Neural progenitor cell (in vitro differentiated cells): Measurements from ENCODE around the gene FN3K. TPM values are rescaled to one million over a fixed set of nuclear protein-coding genes. Genes with fewer than 3 reads are reported as not detected.

Source experiments
- DNase-seq: peaks from one replicate; pipeline ENCODE4 v3.0.0-alpha.2; 2016; ENCODE audit warnings: low spot score
- H2AFZ ChIP-seq: fragments of 200-600 bp; sonication (generic); replicated peaks from 2 replicates; pipeline ENCODE4 v1.6.1; 2016; ENCODE audit warnings: antibody characterized with exemption
- H3F3A ChIP-seq: fragments of 200-600 bp; sonication (generic); 2 replicates; pipeline ENCODE4 v1.6.1; 2016; ENCODE audit warnings: antibody characterized with exemption, low read depth
- H3K27ac ChIP-seq: fragments of 200-600 bp; sonication (generic); 2 replicates; pipeline ENCODE4 v1.5.1; 2016; ENCODE audit warnings: mild to moderate bottlenecking
- H3K27me3 ChIP-seq: fragments of 200-600 bp; sonication (generic); 2 replicates; pipeline ENCODE4 v1.6.1; 2016; ENCODE audit warnings: mild to moderate bottlenecking, moderate library complexity
- H3K36me3 ChIP-seq: fragments of 200-600 bp; sonication (generic); 2 replicates; pipeline ENCODE4 v1.5.1; 2016
- H3K4me1 ChIP-seq: fragments of 200-600 bp; sonication (generic); 2 replicates; pipeline ENCODE4 v1.6.1; 2016; ENCODE audit warnings: mixed run types
- H3K4me2 ChIP-seq: fragments of 200-600 bp; sonication (generic); 2 replicates; pipeline ENCODE4 v1.6.1; 2016
- H3K4me3 ChIP-seq: fragments of 200-600 bp; sonication (generic); 2 replicates; pipeline ENCODE4 v1.5.1; 2016
- H3K79me2 ChIP-seq: fragments of 200-600 bp; sonication (generic); 2 replicates; pipeline ENCODE4 v1.6.1; 2016; ENCODE audit warnings: low read depth
- H3K9ac ChIP-seq: fragments of 200-600 bp; sonication (generic); 2 replicates; pipeline ENCODE4 v1.6.1; 2016
- H3K9me3 ChIP-seq: fragments of 200-600 bp; sonication (generic); 2 replicates; pipeline ENCODE4 v1.5.1; 2016; ENCODE audit warnings: low read depth
- H4K20me1 ChIP-seq: fragments of 200-600 bp; sonication (generic); 2 replicates; pipeline ENCODE4 v1.6.1; 2016; ENCODE audit warnings: low read depth
- H3K27ac Mint-ChIP-seq: 3 replicates; pipeline ENCODE4 v1.8.0; 2021; ENCODE audit warnings: mixed read lengths
- H3K27me3 Mint-ChIP-seq: 2 replicates; pipeline ENCODE4 v1.8.0; 2022; ENCODE audit warnings: low read depth, mild to moderate bottlenecking, inconsistent platforms, moderate library complexity, mixed read lengths; ENCODE audit not compliant: insufficient read depth
- H3K36me3 Mint-ChIP-seq: 3 replicates; pipeline ENCODE4 v1.8.0; 2021; ENCODE audit warnings: mixed read lengths
- H3K4me1 Mint-ChIP-seq: 3 replicates; pipeline ENCODE4 v1.8.0; 2021; ENCODE audit warnings: mixed read lengths
- H3K4me3 Mint-ChIP-seq: 3 replicates; pipeline ENCODE4 v1.8.0; 2021; ENCODE audit warnings: mild to moderate bottlenecking, moderate library complexity, mixed read lengths
- H3K9me3 Mint-ChIP-seq: 3 replicates; pipeline ENCODE4 v1.8.0; 2020; ENCODE audit warnings: mixed read lengths
- EZH2 ChIP-seq: fragments of 200-600 bp; sonication (generic); IDR thresholded peaks from 2 replicates; pipeline ENCODE4 v1.6.1; 2017; ENCODE audit warnings: antibody characterized with exemption, mild to moderate bottlenecking, moderate library complexity
- EZH2phosphoT487 ChIP-seq: fragments of 200-600 bp; sonication (generic); IDR thresholded peaks from 2 replicates; pipeline ENCODE4 v1.6.1; 2017; ENCODE audit warnings: antibody characterized with exemption
- total RNA-seq: library from RNA; depleted of rRNA; stranded (reverse); fragments of >200 nt; gene quantifications from 2 replicates; pipeline ENCODE4 v1.2.3, GENCODE V29; 2015; ENCODE audit warnings: low replicate concordance
- TF ChIP-seq, protein P1 (sequence below): fragments of 200-600 bp; sonication (generic); IDR thresholded peaks from 2 replicates; pipeline ENCODE4 v1.5.1; 2017; ENCODE audit warnings: antibody characterized with exemption, mild to moderate bottlenecking

Gene FN3K
- total RNA-seq, 1 donor from 2014 or later: 3.3 TPM

DNA sequence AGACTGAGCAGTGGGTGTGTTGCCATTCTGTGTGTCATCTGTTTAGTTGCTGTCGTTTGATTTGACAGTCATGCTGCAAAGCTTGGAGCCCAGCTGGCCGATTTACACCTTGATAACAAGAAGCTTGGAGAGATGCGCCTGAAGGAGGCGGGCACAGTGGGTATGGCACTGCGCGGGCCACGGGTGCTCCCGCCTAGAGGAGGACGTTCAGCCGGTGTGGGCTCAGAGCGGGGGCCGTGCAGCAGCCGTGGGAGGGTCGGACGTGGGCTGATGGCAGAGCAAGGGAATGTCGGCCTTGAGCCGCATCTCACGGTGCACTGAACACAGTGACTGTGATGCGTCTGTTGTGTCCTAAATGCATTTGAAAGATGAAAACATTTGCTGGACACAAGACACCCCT lies 15.2 kb upstream of the FN3K start:
- Mint-ChIP-seq H3K36me3 (peaks cover 24% of the 10 kb centered on the region), H3K9me3 (no peaks in the 10 kb centered on the region), H3K27ac (no peak overlapping the region), H3K4me1 (peaks cover 16% of the 10 kb centered on the region), H3K27me3 (peaks cover 2% of the 10 kb centered on the region), H3K4me3 (no peak overlapping the region)
- Histone ChIP-seq H3K9me3 (no peaks in the 10 kb centered on the region), H3K27ac (no peak overlapping the region), H3K27me3 (no peaks in the 10 kb centered on the region), H3K4me3 (no peak overlapping the region), H3K4me2 (no peak overlapping the region), H3K79me2 (peaks cover 15% of the 10 kb centered on the region), H2AFZ (no peak overlapping the region), H4K20me1 (peaks cover 11% of the 10 kb centered on the region), H3F3A (no peaks in the 10 kb centered on the region), H3K9ac (no peak overlapping the region), H3K4me1 (no peaks in the 10 kb centered on the region), H3K36me3 (no peaks in the 10 kb centered on the region)
- DNase-seq: no peak
- TF ChIP-seq EZH2 (no peak), EZH2phosphoT487 (no peak)
- TF ChIP-seq, protein P1, sequence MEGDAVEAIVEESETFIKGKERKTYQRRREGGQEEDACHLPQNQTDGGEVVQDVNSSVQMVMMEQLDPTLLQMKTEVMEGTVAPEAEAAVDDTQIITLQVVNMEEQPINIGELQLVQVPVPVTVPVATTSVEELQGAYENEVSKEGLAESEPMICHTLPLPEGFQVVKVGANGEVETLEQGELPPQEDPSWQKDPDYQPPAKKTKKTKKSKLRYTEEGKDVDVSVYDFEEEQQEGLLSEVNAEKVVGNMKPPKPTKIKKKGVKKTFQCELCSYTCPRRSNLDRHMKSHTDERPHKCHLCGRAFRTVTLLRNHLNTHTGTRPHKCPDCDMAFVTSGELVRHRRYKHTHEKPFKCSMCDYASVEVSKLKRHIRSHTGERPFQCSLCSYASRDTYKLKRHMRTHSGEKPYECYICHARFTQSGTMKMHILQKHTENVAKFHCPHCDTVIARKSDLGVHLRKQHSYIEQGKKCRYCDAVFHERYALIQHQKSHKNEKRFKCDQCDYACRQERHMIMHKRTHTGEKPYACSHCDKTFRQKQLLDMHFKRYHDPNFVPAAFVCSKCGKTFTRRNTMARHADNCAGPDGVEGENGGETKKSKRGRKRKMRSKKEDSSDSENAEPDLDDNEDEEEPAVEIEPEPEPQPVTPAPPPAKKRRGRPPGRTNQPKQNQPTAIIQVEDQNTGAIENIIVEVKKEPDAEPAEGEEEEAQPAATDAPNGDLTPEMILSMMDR: no peak

DNA sequence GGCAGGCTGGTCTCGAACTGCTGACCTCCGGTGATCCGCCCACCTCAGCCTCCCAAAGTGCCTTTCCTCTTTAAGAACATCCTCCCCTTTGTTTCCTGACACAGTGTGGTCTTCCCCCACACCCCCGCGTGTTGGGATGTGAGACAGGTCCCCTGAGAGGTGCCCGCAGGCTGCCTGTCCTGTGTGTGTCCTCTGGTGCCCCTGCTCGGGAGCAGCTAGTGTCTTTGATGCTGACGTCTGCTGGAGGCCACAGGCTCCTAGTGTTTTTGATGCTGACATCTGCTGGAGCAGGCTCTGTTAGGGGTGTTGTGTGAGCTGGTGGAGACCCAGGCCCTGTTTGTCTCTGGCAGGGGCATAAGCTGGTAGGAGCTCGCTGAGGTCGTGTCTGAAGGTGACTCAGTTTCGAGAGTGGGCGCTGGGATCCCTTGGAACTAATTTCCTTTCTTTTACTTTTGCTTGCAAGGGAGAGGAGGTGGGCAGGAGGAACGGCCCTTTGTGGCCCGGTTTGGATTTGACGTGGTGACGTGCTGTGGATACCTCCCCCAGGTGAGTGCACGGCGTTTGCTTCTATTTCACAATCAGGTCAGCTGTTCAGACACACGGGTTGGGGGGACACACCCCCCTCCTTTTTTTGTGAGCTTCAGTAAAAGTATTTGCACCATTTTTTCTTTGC lies 12.9 kb upstream of the FN3K start:
- no peak overlapping the region for H3K4me3 ChIP-seq
- peaks cover 3% of the 10 kb centered on the region for H3K27me3 Mint-ChIP-seq
- no peak overlapping the region for H3K4me2 ChIP-seq
- no peaks in the 10 kb centered on the region for H3K27me3 ChIP-seq
- no peaks in the 10 kb centered on the region for H3K4me1 ChIP-seq
- H3K9me3 Mint-ChIP-seq: no peaks in the 10 kb centered on the region
- H2AFZ ChIP-seq: no peak overlapping the region
- TF ChIP-seq EZH2: no peak
- TF ChIP-seq, protein P1: no peak
- no peak overlapping the region for H3K9ac ChIP-seq
- no peak overlapping the region for H3K4me3 Mint-ChIP-seq
- H3F3A ChIP-seq: no peaks in the 10 kb centered on the region
- peaks cover 9% of the 10 kb centered on the region for H4K20me1 ChIP-seq
- peaks cover 9% of the 10 kb centered on the region for H3K79me2 ChIP-seq
- H3K27ac Mint-ChIP-seq: peak overlapping the region; percentile 33
- H3K36me3 ChIP-seq: no peaks in the 10 kb centered on the region
- no peak overlapping the region for H3K27ac ChIP-seq
- H3K4me1 Mint-ChIP-seq: peaks cover 8% of the 10 kb centered on the region
- DNase-seq: no peak
- no peaks in the 10 kb centered on the region for H3K9me3 ChIP-seq
- H3K36me3 Mint-ChIP-seq: peaks cover 28% of the 10 kb centered on the region

DNA sequence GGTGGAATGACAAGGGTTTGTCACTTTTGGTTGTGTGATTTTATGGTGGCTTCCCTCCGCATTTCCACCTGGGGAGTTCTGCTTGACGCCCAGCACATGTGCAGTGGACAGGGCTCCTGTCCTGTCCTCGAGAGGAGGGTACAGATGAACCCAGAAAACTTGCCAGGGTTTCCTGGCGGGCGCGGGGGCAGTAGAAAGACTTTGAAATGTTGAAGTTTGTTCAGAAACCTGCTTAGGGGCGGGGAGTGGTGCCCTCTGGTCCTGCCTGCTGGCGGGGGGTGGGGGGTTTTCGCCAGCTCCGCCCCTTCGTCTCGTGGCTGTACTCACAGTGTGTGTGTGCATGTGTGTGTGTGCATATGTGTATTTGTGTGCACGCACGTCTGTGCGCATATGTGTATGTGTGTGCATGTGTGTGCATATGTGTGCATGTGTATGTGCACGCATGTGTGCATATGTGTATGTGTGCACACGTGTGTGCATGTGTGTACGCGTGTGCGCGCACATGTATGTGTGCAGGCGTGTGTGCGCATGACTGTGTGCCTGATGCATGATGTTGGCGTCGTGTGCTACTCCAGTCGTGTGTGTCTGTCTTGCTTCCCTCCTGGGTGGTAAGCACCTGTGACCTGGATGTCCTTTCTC lies 12.1 kb upstream of the FN3K start:
- TF ChIP-seq EZH2phosphoT487 (no peak), EZH2 (no peak)
- TF ChIP-seq, protein P1: no peak
- Histone ChIP-seq H3F3A (no peaks in the 10 kb centered on the region), H2AFZ (no peak overlapping the region), H3K27ac (no peak overlapping the region), H3K4me1 (no peaks in the 10 kb centered on the region), H3K9me3 (no peaks in the 10 kb centered on the region), H3K27me3 (no peaks in the 10 kb centered on the region), H3K36me3 (no peaks in the 10 kb centered on the region), H4K20me1 (peaks cover 2% of the 10 kb centered on the region), H3K9ac (no peak overlapping the region), H3K4me3 (no peak overlapping the region), H3K79me2 (peaks cover under 1% of the 10 kb centered on the region), H3K4me2 (no peak overlapping the region)
- Mint-ChIP-seq H3K36me3 (peaks cover 30% of the 10 kb centered on the region), H3K27me3 (peaks cover 4% of the 10 kb centered on the region), H3K9me3 (no peaks in the 10 kb centered on the region), H3K4me1 (peaks cover 2% of the 10 kb centered on the region), H3K4me3 (no peak overlapping the region), H3K27ac (peak overlapping the region; percentile 53)
- no peak for DNase-seq
